Parathyroid adenoma (tissue), 2 donors: ENCODE results near the gene HSBP1.

Experiments
- H2AFZ ChIP-seq: fragments of 300-600 bp; sonication (generic); one replicate; pipeline ENCODE4 v1.7.0; 2017; ENCODE audit warnings: antibody characterized with exemption, mild to moderate bottlenecking
- H3K27ac ChIP-seq: fragments of 300-600 bp; sonication (generic); one replicate; pipeline ENCODE4 v1.7.0; 2017
- H3K27me3 ChIP-seq: fragments of 300-600 bp; sonication (generic); one replicate; pipeline ENCODE4 v1.7.0; 2017; ENCODE audit warnings: low read length; ENCODE audit not compliant: control insufficient read depth, insufficient read depth
- H3K36me3 ChIP-seq: fragments of 300-600 bp; sonication (generic); one replicate; pipeline ENCODE4 v1.7.0; 2017; ENCODE audit warnings: low read length; ENCODE audit not compliant: control insufficient read depth, insufficient read depth
- H3K4me1 ChIP-seq: fragments of 300-600 bp; sonication (generic); one replicate; pipeline ENCODE4 v1.7.0; 2017; ENCODE audit warnings: control low read depth
- H3K4me2 ChIP-seq: fragments of 300-600 bp; sonication (generic); one replicate; pipeline ENCODE4 v1.7.0; 2017; ENCODE audit warnings: low read length
- H3K4me3 ChIP-seq: fragments of 300-600 bp; sonication (generic); one replicate; pipeline ENCODE4 v1.7.0; 2017; ENCODE audit warnings: low read depth, low read length
- H3K79me2 ChIP-seq: fragments of 300-600 bp; sonication (generic); one replicate; pipeline ENCODE4 v1.7.0; 2017; ENCODE audit warnings: control low read depth
- H3K9ac ChIP-seq: fragments of 300-600 bp; sonication (generic); one replicate; pipeline ENCODE4 v1.7.0; 2017; ENCODE audit warnings: mild to moderate bottlenecking
- H3K9me3 ChIP-seq: fragments of 300-600 bp; sonication (generic); one replicate; pipeline ENCODE4 v1.7.0; 2017; ENCODE audit warnings: low read length; ENCODE audit not compliant: control insufficient read depth
- TF ChIP-seq, protein P1 (sequence below): fragments of 300-600 bp; sonication (generic); IDR thresholded peaks from one replicate; pipeline ENCODE4 v1.7.0; 2017; ENCODE audit warnings: antibody characterized with exemption, mild to moderate bottlenecking
- donor health status: primary hyperparathyroidism.

The HSBP1 gene

DNA sequence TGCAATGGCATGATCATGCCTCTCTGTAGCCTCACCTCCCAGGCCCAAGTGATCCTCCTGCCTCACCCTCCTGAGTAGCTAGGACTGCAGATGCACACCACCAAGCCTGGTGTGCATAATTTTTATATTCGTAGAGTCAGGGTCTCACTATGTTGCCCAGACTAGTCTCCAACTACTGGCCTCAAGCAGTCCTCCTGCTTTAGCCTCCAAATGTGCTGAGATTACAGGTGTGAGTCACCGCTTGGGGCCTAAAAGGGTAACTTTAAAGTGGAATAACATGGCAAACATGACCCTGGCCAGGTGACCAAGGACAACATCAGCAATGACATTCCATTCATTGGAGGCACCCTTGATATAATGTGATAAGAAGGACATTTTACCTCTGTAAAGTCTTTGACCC, 26.1 kb downstream of the HSBP1 start:
- Histone ChIP-seq H3K27ac (no peak overlapping the region), H3K9me3 (no peaks in the 10 kb centered on the region), H2AFZ (no peak overlapping the region), H3K27me3 (no peaks in the 10 kb centered on the region), H3K9ac (no peak overlapping the region), H3K36me3 (no peaks in the 10 kb centered on the region), H3K79me2 (no peaks in the 10 kb centered on the region), H3K4me2 (no peak overlapping the region), H3K4me3 (no peak overlapping the region), H3K4me1 (no peaks in the 10 kb centered on the region)
- TF ChIP-seq, protein P1, sequence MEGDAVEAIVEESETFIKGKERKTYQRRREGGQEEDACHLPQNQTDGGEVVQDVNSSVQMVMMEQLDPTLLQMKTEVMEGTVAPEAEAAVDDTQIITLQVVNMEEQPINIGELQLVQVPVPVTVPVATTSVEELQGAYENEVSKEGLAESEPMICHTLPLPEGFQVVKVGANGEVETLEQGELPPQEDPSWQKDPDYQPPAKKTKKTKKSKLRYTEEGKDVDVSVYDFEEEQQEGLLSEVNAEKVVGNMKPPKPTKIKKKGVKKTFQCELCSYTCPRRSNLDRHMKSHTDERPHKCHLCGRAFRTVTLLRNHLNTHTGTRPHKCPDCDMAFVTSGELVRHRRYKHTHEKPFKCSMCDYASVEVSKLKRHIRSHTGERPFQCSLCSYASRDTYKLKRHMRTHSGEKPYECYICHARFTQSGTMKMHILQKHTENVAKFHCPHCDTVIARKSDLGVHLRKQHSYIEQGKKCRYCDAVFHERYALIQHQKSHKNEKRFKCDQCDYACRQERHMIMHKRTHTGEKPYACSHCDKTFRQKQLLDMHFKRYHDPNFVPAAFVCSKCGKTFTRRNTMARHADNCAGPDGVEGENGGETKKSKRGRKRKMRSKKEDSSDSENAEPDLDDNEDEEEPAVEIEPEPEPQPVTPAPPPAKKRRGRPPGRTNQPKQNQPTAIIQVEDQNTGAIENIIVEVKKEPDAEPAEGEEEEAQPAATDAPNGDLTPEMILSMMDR = no peak

DNA sequence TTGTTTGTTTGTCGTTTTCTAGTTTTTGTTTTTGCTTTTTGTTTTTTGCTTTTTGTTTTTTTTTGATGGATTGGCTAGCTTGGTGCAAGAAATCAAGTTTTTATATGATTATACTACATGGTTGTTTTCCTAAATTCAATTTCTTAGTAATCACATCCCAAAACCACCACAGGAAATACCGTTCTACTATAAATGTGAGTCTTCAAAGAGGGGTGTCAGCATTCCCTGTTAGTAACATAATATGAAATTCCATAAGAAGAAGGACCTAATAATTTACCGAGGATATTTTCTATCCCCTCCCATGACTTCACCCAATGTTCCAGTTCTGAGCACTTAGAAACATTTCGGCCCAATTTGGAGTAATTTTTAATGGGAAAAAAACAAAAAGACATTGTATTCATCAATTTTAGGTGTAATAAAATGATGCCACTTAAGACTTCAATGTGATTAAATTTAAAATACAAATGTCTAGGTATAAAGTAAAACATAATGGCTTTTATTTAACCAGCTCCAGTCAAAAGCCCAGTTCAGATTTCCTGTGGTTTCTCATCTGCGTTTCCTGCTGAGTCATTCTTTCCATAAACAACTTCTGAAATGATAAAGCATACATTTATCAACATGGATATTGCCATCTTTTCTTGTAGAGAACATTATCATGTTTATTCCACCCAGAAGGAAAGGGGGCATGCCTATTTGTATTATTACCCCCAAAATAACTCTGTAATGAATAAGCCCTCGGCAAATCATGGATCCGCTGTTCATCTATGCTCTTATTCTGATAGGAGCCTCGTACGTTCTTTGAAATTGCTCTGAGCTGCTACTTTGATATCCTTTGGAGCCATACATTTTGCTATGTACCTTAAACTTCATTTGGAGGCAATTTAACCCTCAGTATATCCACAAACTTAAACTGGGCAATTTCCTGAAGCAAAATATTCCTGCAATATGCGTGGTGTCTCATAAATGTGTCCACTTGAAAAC, 28.1 kb downstream of the HSBP1 start:
- Histone ChIP-seq H3K9me3 (no peaks in the 10 kb centered on the region), H3K36me3 (no peaks in the 10 kb centered on the region), H3K27me3 (no peaks in the 10 kb centered on the region), H3K27ac (no peak overlapping the region), H3K4me1 (no peaks in the 10 kb centered on the region), H3K79me2 (no peaks in the 10 kb centered on the region), H3K4me2 (no peak overlapping the region), H3K9ac (no peak overlapping the region), H3K4me3 (no peak overlapping the region), H2AFZ (no peak overlapping the region)
- TF ChIP-seq, protein P1 = no peak

DNA sequence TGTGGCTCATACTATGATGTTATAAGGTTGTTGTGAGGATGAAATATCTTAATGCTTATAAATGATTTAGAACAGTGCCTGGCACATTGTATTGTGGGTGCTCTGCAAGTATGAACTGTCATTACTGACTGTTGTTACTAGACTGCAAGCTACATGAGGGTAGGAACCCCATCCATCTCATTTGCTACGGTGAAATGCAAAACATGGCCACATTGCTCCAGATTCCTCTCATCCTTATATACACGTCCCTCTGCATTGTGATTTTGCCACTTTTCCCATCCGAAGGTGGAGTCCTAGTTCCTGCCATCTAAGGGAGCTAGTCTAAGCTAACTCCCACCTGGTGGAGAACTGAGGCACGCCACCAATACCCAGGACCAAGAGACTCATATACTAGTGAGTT, 29.8 kb downstream of the HSBP1 start:
- TF ChIP-seq, protein P1 = no peak
- H3K9me3 ChIP-seq = no peaks in the 10 kb centered on the region
- H3K9ac ChIP-seq = no peak overlapping the region
- H3K27ac ChIP-seq = no peak overlapping the region
- no peaks in the 10 kb centered on the region for H3K79me2 ChIP-seq
- no peaks in the 10 kb centered on the region for H3K36me3 ChIP-seq
- H3K27me3 ChIP-seq = no peaks in the 10 kb centered on the region
- H2AFZ ChIP-seq = no peak overlapping the region
- H3K4me1 ChIP-seq = no peaks in the 10 kb centered on the region
- H3K4me3 ChIP-seq = no peak overlapping the region
- no peak overlapping the region for H3K4me2 ChIP-seq

DNA sequence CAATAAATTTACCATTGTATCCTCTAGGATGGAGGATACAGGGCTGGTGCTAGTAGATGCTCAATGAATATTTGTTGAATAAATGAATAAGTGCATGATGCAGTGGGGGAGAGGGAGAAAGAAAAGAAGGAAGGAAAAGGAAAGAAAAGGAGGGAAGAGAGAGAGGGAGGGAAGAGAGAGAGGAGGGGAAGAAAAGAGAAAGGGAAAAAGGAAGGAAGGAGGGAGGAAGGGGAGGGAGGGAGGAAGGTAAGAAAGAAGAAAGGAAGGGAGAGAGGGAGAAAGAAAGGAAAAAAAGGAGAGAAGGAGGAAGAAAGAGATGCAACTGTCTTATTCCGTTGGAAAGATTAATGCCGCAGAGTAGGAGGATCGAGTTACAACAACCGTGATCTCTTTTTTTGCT, 30.4 kb downstream of the HSBP1 start:
- Histone ChIP-seq H3K4me2 (no peak overlapping the region), H3K36me3 (no peaks in the 10 kb centered on the region), H3K4me3 (no peak overlapping the region), H3K9me3 (no peaks in the 10 kb centered on the region), H3K79me2 (no peaks in the 10 kb centered on the region), H2AFZ (no peak overlapping the region), H3K9ac (no peak overlapping the region), H3K27me3 (no peaks in the 10 kb centered on the region), H3K4me1 (no peaks in the 10 kb centered on the region), H3K27ac (no peak overlapping the region)
- TF ChIP-seq, protein P1 = no peak

DNA sequence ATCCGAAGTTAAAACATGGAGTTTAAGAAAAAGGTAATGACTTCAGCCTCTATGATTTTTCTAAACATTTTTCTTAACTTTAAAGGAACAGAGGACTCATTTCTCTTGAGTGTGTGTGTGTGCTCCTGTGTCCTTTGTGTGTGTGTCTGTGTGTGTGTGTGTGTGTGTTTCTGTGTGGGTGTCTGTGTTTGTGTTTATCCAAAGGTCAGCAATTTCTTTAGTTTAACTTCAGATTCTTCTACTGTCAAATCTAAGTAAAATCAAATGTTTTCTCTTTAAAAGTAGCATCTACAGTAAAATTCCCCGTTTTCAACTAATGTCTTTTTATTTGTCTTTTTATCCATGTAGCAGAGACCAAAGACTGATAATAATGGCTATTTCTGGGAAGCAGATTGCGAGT, 31.8 kb downstream of the HSBP1 start:
- no peaks in the 10 kb centered on the region for H3K79me2 ChIP-seq
- H3K9ac ChIP-seq = no peak overlapping the region
- no peaks in the 10 kb centered on the region for H3K4me1 ChIP-seq
- H3K27me3 ChIP-seq = no peaks in the 10 kb centered on the region
- H3K4me3 ChIP-seq = no peak overlapping the region
- H3K27ac ChIP-seq = no peak overlapping the region
- no peak overlapping the region for H2AFZ ChIP-seq
- TF ChIP-seq, protein P1 = no peak
- H3K9me3 ChIP-seq = no peaks in the 10 kb centered on the region
- no peak overlapping the region for H3K4me2 ChIP-seq
- H3K36me3 ChIP-seq = no peaks in the 10 kb centered on the region
